GM23338 (cell line): ENCODE results near the gene RNF215. TPM values are rescaled to one million over a fixed set of nuclear protein-coding genes. Genes with fewer than 3 reads are reported as not detected.

ENCODE experiments used
- ATAC-seq: fragments of 200-7000 bp; cut with Tn5 transposase; 3 replicates; pipeline ENCODE4 v1.9.1; 2020
- DNase-seq: peaks from one replicate; pipeline ENCODE4 v3.0.0-alpha.2; 2015; ENCODE audit warnings: low spot score
- H2AFZ ChIP-seq: fragments of 200-600 bp; sonication (generic); 2 replicates; pipeline ENCODE4 v1.8.0; 2016; ENCODE audit warnings: antibody characterized with exemption, mild to moderate bottlenecking, moderate library complexity
- H3F3A ChIP-seq: fragments of 200-600 bp; sonication (generic); replicated peaks from 2 replicates; pipeline ENCODE4 v1.8.0; 2017; ENCODE audit warnings: antibody characterized with exemption, mixed run types, low read depth
- H3K27ac ChIP-seq: fragments of 200-600 bp; sonication (generic); 2 replicates; pipeline ENCODE4 v1.6.1; 2016; ENCODE audit warnings: low read depth
- H3K27me3 ChIP-seq: fragments of 200-600 bp; sonication (generic); 2 replicates; pipeline ENCODE4 v1.8.0; 2016; ENCODE audit warnings: mild to moderate bottlenecking, mixed run types, moderate library complexity; ENCODE audit not compliant: insufficient read depth
- H3K36me3 ChIP-seq: fragments of 200-600 bp; sonication (generic); 2 replicates; pipeline ENCODE4 v1.8.0; 2016; ENCODE audit warnings: mild to moderate bottlenecking; ENCODE audit not compliant: insufficient read depth
- H3K4me1 ChIP-seq: fragments of 200-600 bp; sonication (generic); 2 replicates; pipeline ENCODE4 v1.8.0; 2016; ENCODE audit warnings: mild to moderate bottlenecking, moderate library complexity; ENCODE audit not compliant: insufficient read depth
- H3K4me2 ChIP-seq: fragments of 200-600 bp; sonication (generic); 2 replicates; pipeline ENCODE4 v1.7.1; 2017; ENCODE audit warnings: mixed run types
- H3K4me3 ChIP-seq: fragments of 200-600 bp; sonication (generic); 2 replicates; pipeline ENCODE4 v1.6.1; 2016; ENCODE audit warnings: mixed run types
- H3K79me2 ChIP-seq: fragments of 200-600 bp; sonication (generic); replicated peaks from 2 replicates; pipeline ENCODE4 v1.8.0; 2017; ENCODE audit warnings: mild to moderate bottlenecking; ENCODE audit not compliant: insufficient read depth
- H3K9me2 ChIP-seq: fragments of 200-600 bp; sonication (generic); 2 replicates; pipeline ENCODE4 v1.8.0; 2017; ENCODE audit not compliant: insufficient read depth
- H4K20me1 ChIP-seq: fragments of 200-600 bp; sonication (generic); replicated peaks from 2 replicates; pipeline ENCODE4 v1.8.0; 2017; ENCODE audit warnings: mild to moderate bottlenecking; ENCODE audit not compliant: insufficient read depth
- H3K27ac Mint-ChIP-seq: 2 replicates; pipeline ENCODE4 v1.8.0; 2020; ENCODE audit warnings: inconsistent platforms, mild to moderate bottlenecking, moderate library complexity, mixed read lengths
- H3K27me3 Mint-ChIP-seq: 3 replicates; pipeline ENCODE4 v1.8.0; 2022; ENCODE audit warnings: low read depth, mild to moderate bottlenecking, moderate library complexity, mixed read lengths, inconsistent platforms; ENCODE audit not compliant: insufficient read depth, poor library complexity
- H3K36me3 Mint-ChIP-seq: 3 replicates; pipeline ENCODE4 v1.8.0; 2021; ENCODE audit warnings: low read depth, mild to moderate bottlenecking, inconsistent platforms, moderate library complexity, mixed read lengths
- H3K4me1 Mint-ChIP-seq: 3 replicates; pipeline ENCODE4 v1.8.0; 2020; ENCODE audit warnings: mild to moderate bottlenecking, inconsistent platforms, mixed read lengths
- H3K4me3 Mint-ChIP-seq: 3 replicates; pipeline ENCODE4 v1.8.0; 2021; ENCODE audit warnings: moderate library complexity, mild to moderate bottlenecking, inconsistent platforms, mixed read lengths
- H3K9me3 Mint-ChIP-seq: 3 replicates; pipeline ENCODE4 v1.8.0; 2020; ENCODE audit warnings: moderate library complexity, mild to moderate bottlenecking, inconsistent platforms, mixed read lengths
- CREB1 ChIP-seq: fragments of 250-450 bp; sonication (Bioruptor Pico); IDR thresholded peaks from 2 replicates; pipeline ENCODE4 v1.5.0; 2020; ENCODE audit warnings: low read depth, mild to moderate bottlenecking, moderate library complexity
- CTCF ChIP-seq, 2 experiments: fragments of 200-600 bp in 1 of 2; sonication (generic) in 1 of 2; conservative IDR thresholded peaks; 2 replicates each; pipeline versions ENCODE4 v1.5.1 to v1.6.1; 2016 to 2017; ENCODE audit warnings: antibody characterized with exemption in 2 of 2, low read depth in 2 of 2, mild to moderate bottlenecking in 2 of 2, moderate library complexity in 1 of 2
- JUNB ChIP-seq: IDR thresholded peaks from one replicate; pipeline ENCODE4 v1.6.1; 2016; ENCODE audit warnings: antibody characterized with exemption; ENCODE audit not compliant: unreplicated experiment
- polyA plus RNA-seq: library from polyadenylated mRNA; unstranded; fragments of >200 nt; fragmentation: Nextera tagmentation; extraction: Ambion mirVana; gene quantifications from 2 replicates; pipeline ENCODE4 v1.2.1, GENCODE V29; 2016
- total RNA-seq: library from RNA; depleted of rRNA; stranded (reverse); fragments of >200 nt; shearing (Covaris generic); gene quantifications from 2 replicates; pipeline ENCODE4 v1.2.3, GENCODE V29; 2014
- TF ChIP-seq, protein P1 (sequence below): IDR thresholded peaks from one replicate; pipeline ENCODE4 v1.6.1; 2018; ENCODE audit warnings: antibody characterized with exemption; ENCODE audit not compliant: unreplicated experiment

Gene RNF215
- total and polyA plus RNA-seq, 2 experiments from 2014 or later, result 3.3 to 13.9 TPM

DNA sequence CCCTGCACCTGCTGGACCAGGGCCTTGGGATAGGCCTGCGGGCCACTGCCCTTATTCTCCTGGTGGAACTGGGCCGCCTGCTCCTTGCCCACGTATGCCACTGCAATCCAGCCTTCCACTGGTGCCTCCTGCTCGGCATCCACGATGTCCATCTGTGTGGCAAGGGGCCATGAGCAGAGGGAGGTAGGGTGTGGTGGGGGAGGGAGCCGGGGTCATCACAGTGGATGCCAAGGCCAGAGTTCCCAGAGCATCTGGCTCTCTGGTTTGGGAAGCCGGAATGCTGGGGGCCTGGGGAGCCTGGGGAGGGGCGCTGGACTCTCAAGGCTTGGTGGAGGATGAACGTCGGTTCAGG is 627 bp downstream of the RNF215 start (continued):
- TF ChIP-seq, protein P1, sequence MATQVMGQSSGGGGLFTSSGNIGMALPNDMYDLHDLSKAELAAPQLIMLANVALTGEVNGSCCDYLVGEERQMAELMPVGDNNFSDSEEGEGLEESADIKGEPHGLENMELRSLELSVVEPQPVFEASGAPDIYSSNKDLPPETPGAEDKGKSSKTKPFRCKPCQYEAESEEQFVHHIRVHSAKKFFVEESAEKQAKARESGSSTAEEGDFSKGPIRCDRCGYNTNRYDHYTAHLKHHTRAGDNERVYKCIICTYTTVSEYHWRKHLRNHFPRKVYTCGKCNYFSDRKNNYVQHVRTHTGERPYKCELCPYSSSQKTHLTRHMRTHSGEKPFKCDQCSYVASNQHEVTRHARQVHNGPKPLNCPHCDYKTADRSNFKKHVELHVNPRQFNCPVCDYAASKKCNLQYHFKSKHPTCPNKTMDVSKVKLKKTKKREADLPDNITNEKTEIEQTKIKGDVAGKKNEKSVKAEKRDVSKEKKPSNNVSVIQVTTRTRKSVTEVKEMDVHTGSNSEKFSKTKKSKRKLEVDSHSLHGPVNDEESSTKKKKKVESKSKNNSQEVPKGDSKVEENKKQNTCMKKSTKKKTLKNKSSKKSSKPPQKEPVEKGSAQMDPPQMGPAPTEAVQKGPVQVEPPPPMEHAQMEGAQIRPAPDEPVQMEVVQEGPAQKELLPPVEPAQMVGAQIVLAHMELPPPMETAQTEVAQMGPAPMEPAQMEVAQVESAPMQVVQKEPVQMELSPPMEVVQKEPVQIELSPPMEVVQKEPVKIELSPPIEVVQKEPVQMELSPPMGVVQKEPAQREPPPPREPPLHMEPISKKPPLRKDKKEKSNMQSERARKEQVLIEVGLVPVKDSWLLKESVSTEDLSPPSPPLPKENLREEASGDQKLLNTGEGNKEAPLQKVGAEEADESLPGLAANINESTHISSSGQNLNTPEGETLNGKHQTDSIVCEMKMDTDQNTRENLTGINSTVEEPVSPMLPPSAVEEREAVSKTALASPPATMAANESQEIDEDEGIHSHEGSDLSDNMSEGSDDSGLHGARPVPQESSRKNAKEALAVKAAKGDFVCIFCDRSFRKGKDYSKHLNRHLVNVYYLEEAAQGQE, result no peak
- no peak for TF ChIP-seq CREB1 (CRISPR knock-in tag)

- Histone ChIP-seq H3K4me3 (peak overlapping the region; percentile 73; the same call in 1 of the 2 replicates), H3K27me3 (no peaks in the 10 kb centered on the region), H3K4me1 (peaks cover 5% of the 10 kb centered on the region), H4K20me1 (no peaks in the 10 kb centered on the region), H3K36me3 (no peaks in the 10 kb centered on the region), H3K27ac (no peak overlapping the region), H3F3A (no peaks in the 10 kb centered on the region), H2AFZ (no peak overlapping the region), H3K79me2 (no peaks in the 10 kb centered on the region), H3K9me2 (no peaks in the 10 kb centered on the region), H3K4me2 (peak overlapping the region; percentile 90)
- ATAC-seq, result no peak
- H3K27me3 Mint-ChIP-seq, result peaks cover 7% of the 10 kb centered on the region
- peaks cover 13% of the 10 kb centered on the region for H3K9me3 Mint-ChIP-seq
- peaks cover 8% of the 10 kb centered on the region for H3K4me1 Mint-ChIP-seq
- TF ChIP-seq JUNB, result no peak
- H3K4me3 Mint-ChIP-seq, result peak overlapping the region; percentile 87
- H3K36me3 Mint-ChIP-seq, result peaks cover 10% of the 10 kb centered on the region
- H3K27ac Mint-ChIP-seq, result no peak overlapping the region; the same call in 1 of the 2 replicates
- no peak for DNase-seq
Measured at GRCh38 chr22:30385942-30386341, 1.3 kb downstream of the RNF215 start.

DNA sequence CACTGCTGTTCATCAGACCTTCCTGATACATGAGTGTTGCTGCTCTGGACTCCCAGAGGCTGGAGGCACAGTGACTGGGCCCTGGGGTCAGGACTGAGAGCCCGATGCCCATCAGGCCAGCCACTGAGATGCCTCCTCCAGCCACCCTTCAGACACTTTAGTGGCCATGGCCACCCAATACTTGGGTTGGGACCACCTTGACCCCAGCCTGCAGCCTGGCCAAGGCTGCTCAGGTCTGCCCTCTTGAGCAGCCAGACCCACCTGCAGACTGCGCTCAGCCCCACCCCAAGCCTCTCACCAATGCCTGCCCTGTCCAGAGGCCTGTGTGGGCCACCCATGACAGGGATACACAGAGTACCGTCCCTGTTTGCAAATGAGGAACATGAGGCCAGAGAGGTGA is 4.2 kb downstream of the RNF215 start:
- Mint-ChIP-seq H3K4me1 (peaks cover 8% of the 10 kb centered on the region), H3K27me3 (peaks cover 7% of the 10 kb centered on the region), H3K9me3 (no peaks in the 10 kb centered on the region), H3K4me3 (no peak overlapping the region), H3K36me3 (peaks cover 13% of the 10 kb centered on the region), H3K27ac (no peak overlapping the region)
- ATAC-seq (no peak), DNase-seq (no peak)
- Histone ChIP-seq H3K4me1 (peaks cover 5% of the 10 kb centered on the region), H3K36me3 (no peaks in the 10 kb centered on the region), H3K4me3 (no peak overlapping the region), H3K27ac (no peak overlapping the region), H3K4me2 (no peak overlapping the region), H2AFZ (no peak overlapping the region), H3K79me2 (no peaks in the 10 kb centered on the region), H4K20me1 (no peaks in the 10 kb centered on the region), H3F3A (no peaks in the 10 kb centered on the region), H3K27me3 (no peaks in the 10 kb centered on the region), H3K9me2 (no peaks in the 10 kb centered on the region)
- TF ChIP-seq, protein P1, result no peak
- TF ChIP-seq CREB1 (CRISPR knock-in tag), result no peak
- TF ChIP-seq CTCF (conservative IDR thresholded peaks at IDR 0.05; ENCODE audit: low read depth in 2 of 2), result 0 out of 4 replicates have a peak, but pooled peaks of 1 of the 2 experiments have one; percentile 18
